GM19467 (cell line): ENCODE data around the gene G6PC1.
A peak's percentile ranks its signal among the peaks of the same experiment; 100 is the strongest.
"Not testable (repeated sequence)": the region's sequence is repeated elsewhere in the genome, so short reads cannot be mapped to it uniquely, and the experiment has no call there.

ENCODE experiments used
- ATAC-seq: cut with Tn5 transposase; IDR thresholded peaks from one replicate; pipeline ENCODE4 v1.9.1; 2021; ENCODE audit warnings: mild to moderate bottlenecking, moderate library complexity; ENCODE audit not compliant: unreplicated experiment

G6PC1 gene

DNA sequence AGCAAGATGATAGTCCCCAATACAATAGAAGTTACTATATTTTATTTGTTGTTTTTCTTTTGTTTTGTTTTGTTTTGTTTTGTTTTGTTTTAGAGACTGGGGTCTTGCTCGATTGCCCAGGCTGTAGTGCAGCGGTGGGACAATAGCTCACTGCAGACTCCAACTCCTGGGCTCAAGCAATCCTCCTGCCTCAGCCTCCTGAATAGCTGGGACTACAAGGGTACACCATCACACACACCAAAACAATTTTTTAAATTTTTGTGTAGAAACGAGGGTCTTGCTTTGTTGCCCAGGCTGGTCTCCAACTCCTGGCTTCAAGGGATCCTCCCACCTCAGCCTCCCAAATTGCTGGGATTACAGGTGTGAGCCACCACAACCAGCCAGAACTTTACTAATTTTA lies 618 bp upstream of the G6PC1 start:
- not testable (repeated sequence) for ATAC-seq

DNA sequence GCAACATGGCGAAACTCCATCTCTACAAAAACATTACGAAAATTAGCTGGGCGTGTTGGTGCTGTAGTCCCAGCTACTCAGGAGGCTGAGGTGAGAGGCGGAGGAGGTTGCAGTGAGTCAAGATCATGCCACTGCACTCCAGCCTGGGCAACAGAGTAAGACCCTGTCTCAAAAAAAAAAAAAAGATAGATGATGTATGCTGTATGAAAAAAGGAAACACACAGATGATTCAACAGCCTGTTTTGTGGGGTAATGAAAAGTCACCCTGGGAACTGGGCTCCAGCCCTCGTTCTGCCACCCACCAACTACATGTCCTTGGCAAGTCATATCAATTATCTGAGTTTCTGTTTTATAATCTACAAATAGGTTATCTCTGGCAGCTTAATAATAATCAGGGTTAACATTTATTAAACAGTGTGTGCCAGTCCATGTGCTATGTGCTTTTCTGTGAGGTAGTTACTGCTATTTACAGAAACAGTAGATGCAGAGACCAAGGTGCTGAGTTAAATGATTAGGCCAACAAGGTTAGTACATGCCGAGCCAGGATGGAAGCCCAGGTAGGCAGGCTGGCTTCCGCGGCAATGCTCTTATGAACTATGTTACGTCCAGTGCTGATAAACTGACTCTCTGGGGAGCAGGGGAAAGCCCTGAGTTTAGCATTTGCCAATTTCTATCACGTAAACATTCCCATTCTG lies 1.1 kb downstream of the G6PC1 start:
- no peak for ATAC-seq

DNA sequence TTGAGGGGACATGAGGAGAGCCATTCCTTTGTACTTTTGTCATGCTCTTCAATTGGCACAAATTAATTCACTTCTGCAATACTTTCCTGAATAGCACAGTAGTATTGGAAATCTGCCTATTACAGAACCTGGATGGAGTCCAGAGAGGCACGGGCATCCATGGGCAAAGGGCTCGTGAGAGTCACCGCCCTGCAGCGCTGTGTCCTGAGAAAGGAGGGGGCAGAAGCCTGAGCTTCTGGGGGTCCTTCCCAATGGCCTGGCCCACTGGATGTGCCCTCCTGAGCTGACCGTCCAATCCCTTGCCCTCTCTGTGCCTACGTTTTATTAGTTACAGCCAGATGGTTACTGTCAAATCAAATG lies 3.5 kb downstream of the G6PC1 start:
- ATAC-seq = no peak

DNA sequence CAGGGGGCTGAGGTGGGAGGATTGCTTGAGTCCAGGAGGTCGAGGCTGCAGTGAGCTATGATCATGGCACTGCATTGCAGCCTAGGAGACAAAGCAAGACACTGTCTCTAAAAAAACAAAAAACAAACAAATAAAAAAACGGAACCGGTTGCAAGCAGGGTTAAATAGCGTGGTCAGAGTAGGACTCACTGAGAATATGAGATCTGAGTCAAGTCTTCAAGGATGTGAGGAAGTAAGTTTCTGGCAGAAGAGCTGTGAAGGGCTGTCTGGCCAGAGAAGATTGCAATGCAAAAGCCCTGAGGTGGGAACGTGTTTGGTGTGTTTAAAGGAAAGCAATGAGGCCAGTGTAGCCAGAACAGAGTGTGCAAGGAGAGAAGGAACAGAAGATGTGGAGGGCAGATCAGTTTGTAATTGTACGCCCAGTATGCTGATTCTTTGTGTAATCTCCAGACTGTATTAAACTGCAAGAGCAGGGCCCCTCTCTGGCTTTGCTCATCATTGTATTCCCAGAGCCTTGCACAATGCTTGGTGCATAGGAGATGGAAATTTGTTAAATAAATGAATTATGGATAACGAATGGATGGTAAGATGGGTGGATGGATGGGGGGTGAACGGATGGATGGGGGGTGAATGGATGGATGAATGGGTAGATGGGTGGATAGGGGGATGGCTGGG lies 6.3 kb downstream of the G6PC1 start:
- ATAC-seq = no peak

DNA sequence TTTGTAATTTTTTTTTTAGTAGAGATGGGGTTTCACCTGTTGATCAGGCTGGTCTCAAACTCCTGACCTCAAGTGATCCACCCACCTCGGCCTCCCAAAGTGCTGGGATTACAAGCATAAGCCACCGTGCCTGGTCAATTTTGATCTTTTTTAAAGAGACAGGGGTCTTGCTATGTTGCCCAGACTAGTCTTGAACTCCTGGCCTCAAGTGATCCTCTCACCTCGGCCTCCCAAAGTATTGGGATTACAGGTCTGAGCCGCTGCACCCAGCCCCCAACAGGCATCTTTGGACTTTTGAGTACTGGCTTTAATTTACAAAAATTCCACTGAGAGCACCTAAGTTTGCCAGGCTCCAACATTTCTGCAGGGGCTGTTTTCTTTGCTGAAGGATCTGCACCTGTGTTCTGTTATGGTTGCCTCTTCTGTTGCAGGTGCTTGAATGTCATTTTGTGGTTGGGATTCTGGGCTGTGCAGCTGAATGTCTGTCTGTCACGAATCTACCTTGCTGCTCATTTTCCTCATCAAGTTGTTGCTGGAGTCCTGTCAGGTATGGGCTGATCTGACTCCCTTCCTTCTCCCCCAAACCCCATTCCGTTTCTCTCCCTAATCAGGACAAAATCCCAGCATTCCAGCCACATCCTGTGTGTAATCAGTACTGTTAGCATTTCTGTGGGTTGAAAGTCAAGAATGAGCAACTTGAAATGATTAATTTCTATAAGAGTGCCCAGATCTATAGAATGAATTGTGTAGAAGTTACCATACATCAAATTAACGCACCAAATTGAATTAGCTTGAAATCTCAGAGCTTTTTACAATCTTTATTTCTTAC lies 8.5 kb downstream of the G6PC1 start:
- no peak for ATAC-seq

DNA sequence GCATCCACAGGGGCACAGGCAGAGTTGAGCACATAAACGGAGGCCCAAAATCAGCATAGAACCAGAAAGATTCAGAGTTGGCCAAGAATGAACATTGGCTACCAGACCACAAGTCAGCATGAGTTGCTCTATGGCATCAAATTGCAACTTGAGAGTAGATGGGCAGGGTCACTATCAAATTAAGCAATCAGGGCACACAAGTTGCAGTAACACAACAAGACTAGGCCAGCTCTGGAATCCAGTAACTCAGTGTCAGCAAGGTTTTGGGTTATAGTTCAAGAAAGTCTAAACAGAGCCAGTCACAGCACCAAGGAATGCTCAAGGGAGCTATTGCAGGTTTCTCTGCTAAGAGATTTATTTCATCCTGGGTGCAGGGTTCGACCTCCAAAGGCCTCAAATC lies 12.9 kb downstream of the G6PC1 start:
- no peak for ATAC-seq

DNA sequence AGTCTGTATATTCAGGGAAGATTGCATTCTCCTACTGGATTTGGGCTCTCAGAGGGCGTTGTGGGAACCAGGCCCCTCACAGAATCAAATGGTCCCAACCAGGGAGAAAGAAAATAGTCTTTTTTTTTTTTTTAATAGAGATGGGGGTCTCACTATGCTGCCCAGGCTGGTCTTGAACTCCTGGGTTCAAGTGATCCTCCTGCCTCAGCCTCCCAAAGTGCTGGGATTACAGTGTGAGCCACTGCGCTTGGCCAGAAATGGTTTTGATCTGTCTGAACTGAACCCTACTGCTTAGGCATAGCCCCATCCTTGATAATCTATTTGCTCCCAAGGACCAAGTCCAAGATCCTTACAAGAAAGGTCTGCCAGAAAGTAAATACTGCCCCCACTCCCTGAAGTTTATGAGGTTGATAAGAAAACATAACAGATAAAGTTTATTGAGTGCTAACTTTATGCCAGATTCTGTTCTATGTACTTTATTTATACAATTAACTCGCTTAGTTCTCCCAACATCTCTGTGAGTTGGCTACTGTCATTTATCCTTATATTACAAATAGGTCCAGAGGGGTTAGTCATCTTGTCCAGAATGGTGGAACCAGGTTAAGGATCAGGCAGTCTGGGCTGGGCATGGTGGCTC lies 13.5 kb downstream of the G6PC1 start:
- ATAC-seq = no peak

DNA sequence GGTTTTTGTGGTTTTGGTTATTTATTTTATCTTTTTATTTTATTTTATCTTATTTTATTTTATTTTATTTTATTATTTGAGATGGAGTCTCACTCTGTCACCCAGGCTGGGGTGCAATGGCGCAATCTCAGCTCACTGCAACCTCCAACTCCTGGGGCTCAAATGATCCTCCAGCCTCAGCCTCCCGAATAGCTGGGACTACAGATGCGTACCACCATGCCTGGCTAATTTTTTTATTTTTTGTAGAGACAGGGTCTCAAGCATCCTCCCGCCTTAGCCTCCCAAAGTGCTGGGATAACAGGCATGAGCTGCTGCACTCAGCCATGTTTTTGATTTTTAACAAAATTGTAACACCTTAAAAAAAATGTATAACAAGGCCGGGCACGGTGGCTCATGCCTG lies 14.7 kb downstream of the G6PC1 start:
- not testable (repeated sequence) for ATAC-seq

DNA sequence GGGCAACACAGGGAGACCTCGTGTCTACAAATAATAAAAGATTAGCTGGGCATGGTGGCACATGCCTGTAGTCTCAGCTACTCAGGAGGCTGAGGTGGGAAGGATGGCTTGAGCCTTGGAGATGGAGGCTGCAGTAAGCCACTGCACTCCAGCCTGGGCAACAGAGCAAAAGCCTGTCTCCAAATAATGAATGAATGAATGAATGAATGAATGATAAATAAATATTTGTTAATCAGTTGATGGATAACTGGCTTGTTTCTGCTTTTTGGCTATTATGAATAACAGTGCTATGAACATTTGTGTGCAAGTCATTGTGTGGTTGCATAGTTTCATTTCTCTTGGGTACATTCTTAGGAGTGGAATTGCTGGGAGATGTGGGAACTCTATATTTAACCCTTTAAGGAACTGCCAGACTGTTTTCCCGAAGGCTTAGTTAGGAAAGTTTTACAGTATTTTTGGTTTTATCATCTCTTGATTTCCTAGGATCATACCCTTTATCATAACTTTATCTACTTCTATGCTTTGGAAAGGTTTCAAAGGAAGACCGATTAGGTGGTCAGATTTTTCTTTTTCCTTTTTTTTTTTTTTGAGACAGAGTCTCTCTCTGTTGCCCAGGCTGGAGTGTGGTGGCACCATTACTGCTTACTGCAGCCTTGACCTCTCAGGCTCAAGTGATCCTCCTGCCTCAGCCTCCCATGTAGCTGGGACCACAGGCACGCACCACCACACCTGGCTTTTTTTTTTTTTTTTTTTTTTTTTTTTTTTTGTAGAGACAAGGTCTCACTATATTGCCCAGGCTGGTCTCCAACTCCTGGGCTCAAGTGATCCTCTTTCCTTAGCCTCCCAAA lies 16.0 kb downstream of the G6PC1 start:
- ATAC-seq = not testable (repeated sequence)

DNA sequence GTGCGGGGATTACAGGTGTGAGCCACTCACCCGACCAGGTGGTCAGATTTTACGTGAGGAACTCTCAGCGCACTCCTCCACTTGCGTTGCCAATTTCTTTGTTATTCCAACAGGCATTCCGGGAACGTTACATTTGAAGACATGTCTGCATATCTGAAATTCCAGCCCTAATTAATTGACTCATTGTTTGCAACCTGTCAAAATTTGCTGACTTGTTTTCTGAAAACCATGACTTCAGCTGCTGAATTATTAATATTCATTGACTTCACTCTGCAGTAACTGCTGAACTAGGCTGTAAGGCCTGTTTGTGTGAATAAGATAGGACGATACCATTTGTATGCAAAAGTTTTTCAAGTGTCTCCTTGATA lies 16.6 kb downstream of the G6PC1 start:
- ATAC-seq = no peak

DNA sequence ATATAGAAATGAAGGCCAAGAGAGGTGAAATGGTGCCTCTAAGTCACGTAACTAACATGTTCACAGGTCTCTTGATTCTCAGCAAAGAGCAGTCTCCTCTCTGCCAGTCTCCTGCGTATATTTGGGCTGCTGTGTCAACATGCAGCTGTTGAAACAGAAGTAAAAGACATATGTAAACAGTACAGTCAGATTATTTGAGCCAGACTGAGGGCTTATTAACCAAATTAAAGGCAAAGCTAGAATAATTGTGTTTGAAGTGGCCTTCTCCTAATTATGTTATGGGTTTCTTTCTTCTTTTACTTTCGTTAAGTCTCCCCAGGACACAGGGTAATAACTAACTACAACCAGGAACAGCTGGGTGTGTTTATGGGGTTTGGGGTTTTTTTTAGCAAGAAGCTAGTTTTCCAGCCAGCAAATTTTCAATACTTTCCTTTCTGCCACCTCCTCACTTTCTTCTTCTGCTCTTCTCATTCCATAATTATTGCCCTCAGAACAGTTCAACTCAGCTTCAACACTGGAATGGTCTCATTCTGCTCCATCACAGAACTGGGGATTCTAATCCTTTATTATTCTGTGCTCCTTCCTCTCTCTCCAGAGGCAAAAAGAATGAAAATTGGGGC lies 18.4 kb downstream of the G6PC1 start:
- no peak for ATAC-seq

DNA sequence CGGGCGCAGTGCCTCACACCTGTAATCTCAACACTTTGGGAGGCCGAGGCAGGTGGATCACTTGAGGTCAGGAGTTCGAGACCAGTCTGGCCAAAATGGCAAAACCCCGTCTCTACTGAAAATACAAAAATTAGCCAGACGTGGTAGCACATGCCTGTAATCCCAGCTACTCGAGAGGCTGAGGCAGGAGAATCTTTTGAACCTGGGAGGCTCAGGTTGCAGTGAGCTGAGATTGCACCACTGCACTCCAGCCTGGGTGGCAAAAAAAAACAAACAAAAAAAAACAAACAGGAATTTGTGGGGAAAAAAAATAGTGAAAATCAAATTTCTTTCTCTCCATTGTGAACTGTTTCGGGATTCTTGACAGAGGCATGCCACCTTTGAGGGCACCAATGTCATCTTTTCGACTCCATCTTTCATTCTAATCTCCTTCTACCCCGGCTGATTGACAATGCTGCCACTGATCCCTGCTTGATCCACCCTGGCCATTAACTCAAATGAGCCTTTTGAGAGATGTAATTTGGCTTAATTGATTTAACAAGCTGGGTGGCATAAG lies 19.0 kb downstream of the G6PC1 start:
- ATAC-seq = not testable (repeated sequence)

DNA sequence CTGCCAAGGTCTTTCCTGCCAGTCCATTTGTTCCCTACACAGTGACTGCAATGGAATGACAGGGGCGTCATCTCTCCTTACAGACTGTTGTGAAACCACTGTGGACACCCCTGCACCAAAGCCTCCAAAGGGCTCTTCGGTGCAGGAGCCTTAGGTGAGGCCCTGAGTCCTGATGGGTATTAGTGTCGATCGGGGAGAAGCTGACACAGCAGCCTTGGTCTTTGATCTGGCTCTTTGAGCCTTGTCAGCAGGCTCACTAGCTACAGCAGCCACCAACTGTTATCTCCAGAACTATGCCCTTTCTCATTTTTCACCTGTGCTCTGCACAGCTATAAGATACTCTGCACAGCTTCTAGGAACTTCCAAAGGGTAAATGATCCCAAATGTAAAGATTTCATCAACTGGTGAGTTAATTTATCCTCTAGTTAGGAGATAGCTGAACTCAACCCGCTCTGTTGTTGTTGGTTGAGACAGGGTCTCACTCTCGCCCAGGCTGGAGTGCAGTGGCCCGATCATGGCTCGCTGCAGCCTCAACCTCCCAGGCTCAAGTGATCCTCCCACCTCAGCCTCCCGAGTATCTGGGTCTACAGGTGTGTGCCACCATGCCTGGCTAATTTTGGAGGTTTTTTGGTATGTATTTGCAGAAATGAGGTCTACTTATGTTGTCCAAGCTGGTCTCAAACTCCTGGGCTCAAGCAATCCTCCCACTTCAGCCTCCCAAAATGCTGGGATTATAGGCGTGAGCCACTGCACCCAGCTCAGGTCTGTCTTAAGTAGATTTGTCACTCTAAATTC lies 19.7 kb downstream of the G6PC1 start:
- no peak for ATAC-seq

DNA sequence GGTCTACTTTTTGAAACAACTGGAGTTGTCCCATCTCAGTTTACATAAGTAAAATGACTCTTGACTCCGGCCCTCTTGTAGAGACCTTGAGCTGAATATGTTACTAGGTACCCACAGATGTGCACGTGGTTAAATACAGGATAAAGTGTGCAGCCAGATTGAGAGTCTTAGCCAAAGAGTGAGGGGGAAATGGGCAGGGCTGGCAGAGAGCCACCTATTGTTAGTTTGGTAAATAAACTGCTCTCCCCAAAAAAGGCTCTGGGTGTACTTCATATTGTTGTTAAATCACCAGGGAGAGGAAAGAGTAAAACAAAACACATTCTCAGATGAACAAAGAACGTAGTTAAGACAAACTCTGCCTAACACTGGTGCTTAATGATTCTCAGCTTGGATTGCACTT lies 20.3 kb downstream of the G6PC1 start:
- ATAC-seq = no peak

DNA sequence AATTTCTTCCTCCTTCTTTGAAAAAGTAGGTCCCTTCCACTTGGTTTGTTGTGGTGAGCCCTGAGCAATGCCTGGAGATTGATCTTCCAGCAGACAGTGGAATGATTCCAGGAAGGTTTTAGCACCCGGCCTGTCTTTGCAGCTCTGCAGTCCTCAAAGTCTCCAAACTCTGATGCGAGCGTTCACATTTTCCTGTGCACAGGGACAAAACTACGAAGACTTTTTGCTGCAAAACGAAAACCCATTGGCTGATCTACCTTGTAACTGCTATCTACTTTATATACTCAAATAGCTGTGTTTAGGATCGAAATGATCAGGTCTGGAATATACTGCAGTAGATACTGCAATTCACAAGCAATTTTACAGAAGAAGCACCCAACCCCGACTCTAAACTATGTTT lies 21.7 kb downstream of the G6PC1 start:
- no peak for ATAC-seq

DNA sequence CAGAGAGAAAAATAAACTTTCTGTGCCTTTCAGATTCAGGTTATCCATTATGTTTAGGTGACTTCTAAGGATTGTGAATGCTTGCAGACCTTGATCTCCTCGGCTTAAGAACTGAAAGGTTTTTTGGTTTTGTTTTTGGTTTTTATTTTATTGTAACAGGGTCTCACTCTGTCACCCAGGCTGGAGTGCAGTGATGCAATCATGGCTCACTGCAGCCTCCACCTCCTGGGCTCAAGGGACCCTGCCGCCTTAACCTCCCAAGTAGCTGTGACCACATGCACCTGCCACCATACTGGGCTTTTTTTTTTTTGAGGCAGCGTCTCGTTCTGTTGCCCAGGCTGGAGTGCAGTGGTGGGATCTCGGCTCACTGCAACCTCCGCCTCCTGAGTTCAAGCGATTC lies 22.9 kb downstream of the G6PC1 start:
- not testable (repeated sequence) for ATAC-seq

DNA sequence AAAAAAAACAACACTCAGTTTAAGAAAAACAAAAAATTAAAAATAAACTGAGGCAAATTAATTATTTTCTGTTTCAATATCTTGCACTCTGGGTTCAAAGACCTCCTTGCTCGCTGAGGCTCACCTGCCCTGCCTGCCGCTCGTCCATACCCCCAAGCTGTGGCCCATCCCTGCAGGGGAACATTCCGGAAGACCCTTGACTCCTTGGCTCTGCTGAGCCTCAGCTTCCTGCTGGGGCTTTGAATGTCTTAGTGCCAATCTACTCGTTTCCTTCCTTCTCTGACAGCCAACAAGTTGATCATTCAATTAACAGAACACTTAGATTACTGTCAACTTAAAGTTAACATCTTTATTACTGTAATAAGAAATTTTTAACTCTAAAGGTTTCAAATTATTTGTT lies 24.3 kb downstream of the G6PC1 start:
- no peak for ATAC-seq

DNA sequence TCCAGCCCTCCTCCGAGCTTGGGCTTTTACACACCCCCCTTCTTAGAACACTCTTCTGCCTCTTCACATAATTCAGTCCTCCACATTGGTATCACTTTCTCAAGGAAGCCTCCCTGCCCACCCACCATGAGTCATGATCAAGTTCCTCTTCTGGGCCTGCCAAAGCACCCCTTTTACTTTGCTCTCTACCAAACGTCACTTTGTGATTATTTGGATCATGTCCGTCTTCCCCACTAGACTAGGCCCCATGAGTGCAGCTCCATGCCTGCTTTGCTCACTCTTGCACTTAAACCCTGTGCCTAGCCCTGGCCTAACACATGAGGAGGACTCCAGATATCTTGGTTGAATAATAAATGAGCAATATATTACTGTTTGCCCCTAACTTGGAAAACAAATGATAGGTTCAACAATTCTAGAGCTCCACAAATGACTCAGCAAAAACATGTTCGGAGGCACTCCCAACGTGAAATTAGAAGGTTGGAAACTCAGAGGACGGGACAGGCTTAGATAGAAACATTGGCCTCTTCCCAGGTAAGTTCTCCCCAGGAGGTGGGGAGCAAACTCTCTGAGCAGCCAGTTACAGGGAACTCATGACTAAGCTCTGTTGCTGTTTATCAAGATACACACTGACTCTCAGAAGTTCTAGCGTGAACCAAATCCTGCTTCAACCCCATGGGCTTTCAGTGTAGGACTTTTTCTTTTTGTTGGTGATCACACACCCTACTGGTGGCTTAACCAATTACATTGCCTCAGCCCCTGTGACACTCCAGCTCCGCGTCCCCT lies 28.3 kb downstream of the G6PC1 start:
- ATAC-seq = peak; percentile 66
